RWPE2 (cell line): ENCODE data around the gene COMT.

Experiments used
- ATAC-seq: fragments of 200-7000 bp; cut with Tn5 transposase; 3 replicates; pipeline ENCODE4 v1.9.1; 2021; ENCODE audit warnings: low read depth
- DNase-seq: peaks from one replicate; pipeline ENCODE4 v3.0.0-alpha.2; 2020; ENCODE audit warnings: low spot score
- H3K27ac ChIP-seq: fragments of 450-650 bp; 2 replicates; pipeline ENCODE4 v1.5.1; 2017; ENCODE audit warnings: mild to moderate bottlenecking; ENCODE audit not compliant: poor library complexity, severe bottlenecking
- H3K27me3 ChIP-seq: fragments of 250-450 bp; sonication (Bioruptor Pico); 2 replicates; pipeline ENCODE4 v1.5.1; 2021; ENCODE audit warnings: mild to moderate bottlenecking, moderate library complexity; ENCODE audit not compliant: insufficient read depth, poor library complexity, severe bottlenecking
- H3K36me3 ChIP-seq: fragments of 250-450 bp; sonication (Bioruptor Pico); 2 replicates; pipeline ENCODE4 v1.5.1; 2020; ENCODE audit warnings: low read depth, mild to moderate bottlenecking, moderate library complexity
- H3K4me1 ChIP-seq: fragments of 250-450 bp; sonication (Bioruptor Pico); 2 replicates; pipeline ENCODE4 v1.5.1; 2021; ENCODE audit warnings: mild to moderate bottlenecking, moderate library complexity; ENCODE audit not compliant: insufficient read depth, poor library complexity, severe bottlenecking
- H3K4me3 ChIP-seq: fragments of 250-450 bp; sonication (Bioruptor Pico); 2 replicates; pipeline ENCODE4 v1.5.1; 2021; ENCODE audit warnings: mild to moderate bottlenecking, moderate library complexity; ENCODE audit not compliant: severe bottlenecking
- H3K9me3 ChIP-seq: fragments of 250-450 bp; sonication (Bioruptor Pico); 2 replicates; pipeline ENCODE4 v1.5.1; 2021; ENCODE audit warnings: mild to moderate bottlenecking, moderate library complexity; ENCODE audit not compliant: severe bottlenecking
- CTCF ChIP-seq: fragments of 450-650 bp; IDR thresholded peaks from one replicate; pipeline ENCODE4 v1.5.1; 2017; ENCODE audit warnings: mild to moderate bottlenecking, moderate library complexity; ENCODE audit not compliant: poor library complexity, severe bottlenecking

The COMT gene

DNA sequence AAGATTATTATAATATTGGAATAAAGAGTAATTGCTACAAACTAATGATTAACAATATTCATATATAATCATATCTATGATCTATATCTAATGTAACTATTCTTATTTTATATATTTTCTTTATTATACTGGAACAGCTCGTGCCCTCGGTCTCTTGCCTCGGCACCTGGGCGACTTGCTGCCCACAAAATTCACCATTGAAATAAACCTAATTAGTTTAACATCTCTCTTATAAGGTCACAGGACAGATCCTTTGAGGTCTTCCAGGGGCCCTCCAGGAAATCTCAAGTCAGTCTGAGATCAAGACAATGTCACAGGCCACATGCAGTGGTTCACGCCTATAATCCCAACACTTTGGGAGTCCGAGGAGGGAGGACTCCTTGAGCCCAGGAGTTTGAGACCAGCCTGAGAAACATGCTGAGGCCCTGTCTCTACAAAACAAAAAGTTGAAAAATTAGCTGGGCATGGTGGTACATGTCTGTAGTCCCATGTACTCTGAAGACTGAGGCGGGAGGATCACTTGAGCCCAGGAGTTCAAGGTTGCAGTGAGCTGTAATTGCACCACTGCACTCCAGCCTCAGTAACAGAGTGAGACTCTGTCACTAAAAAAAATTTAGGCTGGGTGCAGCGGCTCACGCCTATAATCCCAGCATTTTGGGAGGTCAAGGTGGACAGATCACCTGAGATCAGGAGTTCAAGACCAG is 6.6 kb downstream of the COMT start:
- peak; percentile 14 for DNase-seq
- Histone ChIP-seq H3K9me3 (no peaks in the 10 kb centered on the region), H3K27me3 (no peaks in the 10 kb centered on the region), H3K36me3 (peaks cover 48% of the 10 kb centered on the region), H3K4me1 (peaks cover 17% of the 10 kb centered on the region), H3K27ac (peak overlapping the region; percentile 32), H3K4me3 (no peak overlapping the region)
- no peak for ATAC-seq
- peak; percentile 56 for TF ChIP-seq CTCF

GRCh38 chr22:19951346-19951745 is 9.8 kb downstream of the COMT start:
- Histone ChIP-seq H3K27ac (no peak overlapping the region), H3K27me3 (no peaks in the 10 kb centered on the region), H3K36me3 (peaks cover 32% of the 10 kb centered on the region), H3K4me3 (no peak overlapping the region), H3K9me3 (no peaks in the 10 kb centered on the region), H3K4me1 (peaks cover 11% of the 10 kb centered on the region)
- ATAC-seq, result no peak
- no peak for TF ChIP-seq CTCF
- no peak for DNase-seq

- ATAC-seq (no peak; the same call in 2 of the 3 replicates), DNase-seq (peak; percentile 45)
- H3K27ac ChIP-seq, result no peak overlapping the region
- no peak overlapping the region for H3K4me3 ChIP-seq
- TF ChIP-seq CTCF, result no peak
- no peaks in the 10 kb centered on the region for H3K9me3 ChIP-seq
- no peaks in the 10 kb centered on the region for H3K27me3 ChIP-seq
- no peaks in the 10 kb centered on the region for H3K4me1 ChIP-seq
- H3K36me3 ChIP-seq, result peaks cover 4% of the 10 kb centered on the region
Observed at GRCh38 chr22:19955241-19956128, 13.9 kb downstream of the COMT start.

- peak; percentile 34 for DNase-seq
- ATAC-seq, result no peak
- H3K4me3 ChIP-seq, result no peak overlapping the region
- peak; percentile 14 for TF ChIP-seq CTCF
- no peaks in the 10 kb centered on the region for H3K36me3 ChIP-seq
- H3K9me3 ChIP-seq, result no peaks in the 10 kb centered on the region
- peaks cover 4% of the 10 kb centered on the region for H3K4me1 ChIP-seq
- H3K27ac ChIP-seq, result no peak overlapping the region
- H3K27me3 ChIP-seq, result no peaks in the 10 kb centered on the region
Observed at GRCh38 chr22:19957445-19957844, 15.9 kb downstream of the COMT start.
